Endometrium (tissue), 2 donors: Measurements from ENCODE around the gene MOSPD2.

Experiments
- FAIRE-seq: peaks from 2 replicates; lab custom pipeline; 2012; peaks lifted over from hg19 to GRCh38; lab: Jason Lieb, UNC
- donor health status: control.
- donor health status: control.

The MOSPD2 gene

GRCh38 chrX:14915596-14915995 is 42.4 kb downstream of the MOSPD2 start:
- FAIRE-seq = no peak

GRCh38 chrX:14916017-14916674 is 42.9 kb downstream of the MOSPD2 start:
- no peak for FAIRE-seq

GRCh38 chrX:14919407-14919806 is 46.2 kb downstream of the MOSPD2 start:
- no peak for FAIRE-seq

DNA sequence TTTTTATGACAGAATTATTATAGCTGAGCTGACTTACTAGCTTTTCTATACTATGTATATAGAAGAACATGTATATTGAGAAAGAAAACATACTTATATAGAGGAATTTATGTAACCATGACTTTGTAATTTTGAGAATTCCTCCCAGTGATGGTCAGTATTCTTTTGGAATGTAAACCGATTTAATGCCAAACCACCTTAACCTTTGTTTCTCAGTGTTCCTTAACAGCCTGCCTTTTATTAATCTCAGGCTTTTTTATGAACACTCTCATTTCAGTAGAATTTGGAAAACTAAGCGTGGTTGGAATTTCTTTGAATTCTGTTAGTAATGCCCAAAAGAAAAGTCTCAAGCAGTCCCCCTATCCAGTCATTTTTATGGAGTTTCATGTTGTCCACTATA is 47.0 kb downstream of the MOSPD2 start:
- FAIRE-seq = no peak

DNA sequence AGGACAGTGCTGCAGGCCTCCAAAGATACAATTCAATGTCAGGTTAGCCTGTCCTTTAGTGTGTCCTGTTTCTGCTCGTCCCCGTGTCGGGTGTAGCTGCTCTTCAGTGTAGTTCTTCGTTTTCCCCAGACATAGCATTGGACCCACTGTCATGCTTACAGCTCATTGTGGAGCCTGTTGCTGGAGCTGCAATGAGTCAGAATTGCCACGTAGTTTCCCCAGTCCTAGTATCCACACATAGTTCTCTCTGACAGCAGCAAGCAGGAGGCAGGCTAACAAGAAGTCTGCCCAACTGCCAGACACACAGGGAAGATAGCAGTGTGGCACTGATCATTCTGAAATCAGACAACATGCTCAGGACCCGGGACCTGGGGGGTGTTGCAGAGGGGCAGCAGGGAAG is 49.2 kb downstream of the MOSPD2 start:
- FAIRE-seq = no peak

DNA sequence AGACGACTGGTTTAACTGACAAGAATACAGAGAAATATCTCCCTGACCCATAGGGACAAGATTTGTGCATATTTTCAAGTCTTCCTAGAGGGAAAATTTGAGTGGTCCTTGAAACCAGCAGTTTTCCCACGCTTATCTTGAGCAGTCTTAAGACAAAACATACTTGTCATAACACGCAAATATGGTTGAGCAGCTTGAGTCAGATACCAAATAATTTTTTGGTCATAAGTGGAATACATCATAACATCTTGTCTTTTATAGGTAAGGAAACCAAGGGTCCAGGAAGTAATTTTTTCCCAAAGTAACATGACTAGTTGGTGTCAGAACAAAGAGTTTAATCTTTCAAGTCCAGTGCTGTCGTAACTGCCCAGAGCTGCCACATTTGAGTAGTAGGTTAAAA is 50.5 kb downstream of the MOSPD2 start:
- FAIRE-seq = no peak

DNA sequence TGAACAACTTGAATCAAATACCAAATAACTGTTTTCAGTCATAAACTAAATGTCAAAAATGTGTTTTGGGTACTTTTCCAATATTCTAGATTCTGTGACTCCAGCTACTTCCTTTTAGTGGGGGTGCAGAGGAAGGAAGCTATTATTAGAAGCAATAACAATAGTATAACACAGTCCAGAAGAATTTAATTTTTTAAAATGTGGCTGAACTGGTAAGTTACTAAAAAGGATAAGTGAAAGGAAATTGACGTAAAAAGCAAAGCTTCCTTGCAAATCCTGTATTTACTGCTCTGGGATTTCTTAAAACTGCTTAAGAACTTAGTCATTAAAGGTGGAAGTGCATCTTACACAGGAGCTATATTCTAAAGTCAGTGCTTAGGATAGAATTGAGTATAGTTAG is 53.2 kb downstream of the MOSPD2 start:
- no peak for FAIRE-seq

DNA sequence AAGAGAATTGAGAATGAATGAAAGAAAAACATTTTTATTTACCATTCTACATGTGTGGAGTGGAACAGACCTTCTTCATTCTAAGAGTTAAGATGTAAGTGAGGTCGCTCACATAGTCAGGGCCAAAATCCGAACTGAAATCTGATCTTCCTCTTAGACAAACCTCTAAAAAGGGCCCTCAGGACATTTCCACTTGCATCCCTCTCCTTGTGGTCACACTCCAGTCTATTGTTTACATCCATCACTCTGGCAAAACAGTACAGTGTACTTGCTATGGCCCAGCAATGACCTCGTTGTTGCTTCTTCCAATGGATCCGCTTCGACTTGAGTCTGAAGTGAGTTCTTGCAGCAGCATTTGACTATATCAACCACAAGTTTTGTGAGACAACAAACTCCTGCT is 54.2 kb downstream of the MOSPD2 start:
- FAIRE-seq = no peak

- FAIRE-seq = no peak
Measured at GRCh38 chrX:14930663-14931062, 57.4 kb downstream of the MOSPD2 start.

- no peak for FAIRE-seq
Measured at GRCh38 chrX:14932136-14932535, 58.9 kb downstream of the MOSPD2 start.

DNA sequence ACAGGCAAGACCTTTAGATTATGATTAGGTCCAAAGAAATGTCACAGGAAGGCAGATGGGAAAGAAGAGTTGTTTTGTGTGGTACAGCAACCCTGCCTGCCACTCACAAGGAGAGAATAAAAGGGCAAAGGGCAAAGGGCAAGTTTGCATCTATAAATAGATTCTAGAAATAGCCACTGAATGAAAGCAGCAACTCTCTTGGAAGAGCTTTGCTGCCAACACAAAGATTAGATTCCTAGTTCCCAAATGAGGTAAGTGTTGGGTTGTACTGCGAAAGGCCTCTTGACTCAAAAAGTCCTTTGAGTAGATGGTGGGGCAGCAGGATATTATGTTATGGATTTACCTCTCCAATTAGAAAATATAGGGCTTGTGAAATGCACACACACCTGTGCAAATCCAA is 61.2 kb downstream of the MOSPD2 start:
- no peak for FAIRE-seq

DNA sequence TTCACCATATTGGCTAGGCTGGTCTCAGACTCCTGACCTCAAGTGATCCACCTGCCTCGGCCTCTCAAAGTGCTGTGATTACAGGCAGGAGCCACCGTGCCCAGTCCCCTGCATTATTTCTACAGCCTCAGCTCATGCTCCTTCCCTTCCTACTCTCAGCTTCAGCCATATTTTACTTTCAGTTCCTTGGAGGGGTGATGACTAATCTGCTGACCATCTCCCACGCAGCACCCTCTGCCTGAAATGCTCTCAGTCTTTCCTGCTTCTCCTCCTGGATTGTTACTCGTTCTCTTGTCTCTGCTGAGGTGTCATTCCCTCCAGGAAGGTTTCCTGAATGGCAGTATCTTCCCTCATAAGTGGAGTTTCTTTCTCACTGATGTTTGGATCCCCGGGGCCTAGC is 63.3 kb downstream of the MOSPD2 start:
- FAIRE-seq = no peak

- FAIRE-seq = no peak
Measured at GRCh38 chrX:14939644-14940043, 66.4 kb downstream of the MOSPD2 start.

GRCh38 chrX:14941301-14941700 is 68.1 kb downstream of the MOSPD2 start:
- FAIRE-seq = no peak

- FAIRE-seq = no peak
Measured at GRCh38 chrX:14942341-14942740, 69.1 kb downstream of the MOSPD2 start.

DNA sequence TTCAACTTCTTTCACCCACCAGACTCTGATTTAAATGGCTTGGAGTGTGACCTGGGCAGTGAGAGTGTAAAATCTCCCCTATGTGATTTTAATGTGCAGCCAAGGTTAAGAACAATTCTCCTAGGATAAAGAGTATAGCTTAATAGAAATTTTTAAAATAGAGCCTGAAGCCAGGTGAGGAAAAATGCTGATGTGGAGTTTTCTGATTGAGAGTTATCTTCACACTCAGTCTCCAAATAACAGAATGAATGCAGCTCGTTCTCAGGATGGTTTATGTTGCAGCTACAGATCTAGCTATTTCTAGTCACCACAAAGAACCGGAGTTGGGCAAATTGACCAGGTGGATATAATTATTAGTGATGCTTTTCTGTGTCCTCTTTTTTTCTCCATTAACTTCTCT is 70.7 kb downstream of the MOSPD2 start:
- FAIRE-seq = no peak

- no peak for FAIRE-seq
Measured at GRCh38 chrX:14946606-14947155, 73.5 kb downstream of the MOSPD2 start.

GRCh38 chrX:14948691-14949090 is 75.5 kb downstream of the MOSPD2 start:
- FAIRE-seq = no peak

GRCh38 chrX:14956813-14957582 is 83.8 kb downstream of the MOSPD2 start:
- no peak for FAIRE-seq

DNA sequence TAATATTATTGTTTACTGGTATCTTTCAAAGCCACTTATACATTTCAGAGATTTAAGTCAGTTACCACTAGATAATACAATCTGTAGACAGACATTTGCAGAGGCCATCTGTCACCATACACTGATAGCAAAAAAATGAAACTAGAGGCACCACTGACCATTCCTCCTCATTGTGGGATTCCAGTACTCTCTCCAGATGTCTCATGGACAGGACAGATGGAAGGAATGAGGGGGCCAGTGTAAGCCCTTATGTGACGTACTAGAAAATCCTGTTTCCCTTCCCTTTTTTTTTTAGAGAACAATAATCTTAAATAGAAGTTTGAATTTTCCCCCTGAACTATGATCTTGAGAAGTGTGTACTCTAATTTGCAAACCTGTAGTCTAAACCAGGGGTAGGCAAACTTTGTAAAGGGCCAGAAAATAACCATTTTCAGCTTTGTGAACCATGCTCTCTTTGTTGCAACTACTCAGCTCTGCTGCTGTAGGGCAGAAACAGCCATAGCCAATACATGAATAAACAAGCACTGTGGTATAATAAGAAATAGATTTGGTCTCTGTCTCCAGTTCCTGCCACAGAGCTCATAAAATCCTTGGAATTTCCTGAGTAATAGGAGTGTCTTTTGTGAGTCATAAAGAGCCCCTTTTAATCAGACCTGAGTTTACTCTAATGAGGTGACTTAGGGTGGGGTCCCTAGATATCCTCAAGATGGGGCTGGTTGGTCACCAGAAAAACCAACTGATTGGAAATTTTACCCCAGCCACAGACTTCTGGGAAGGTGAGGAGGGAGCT is 90.4 kb downstream of the MOSPD2 start:
- FAIRE-seq = no peak

GRCh38 chrX:14964500-14964899 is 91.3 kb downstream of the MOSPD2 start:
- no peak for FAIRE-seq
